NCI-H345 treated with DMSO at 0.1 percent for 48 hours (cell line): ENCODE results near the gene C1orf167.

Experiments
- DNase-seq: peaks from one replicate; lab custom pipeline; 2025; ENCODE audit not compliant: unreplicated experiment; lab: John Stamatoyannopoulos, UW

Gene C1orf167

DNA sequence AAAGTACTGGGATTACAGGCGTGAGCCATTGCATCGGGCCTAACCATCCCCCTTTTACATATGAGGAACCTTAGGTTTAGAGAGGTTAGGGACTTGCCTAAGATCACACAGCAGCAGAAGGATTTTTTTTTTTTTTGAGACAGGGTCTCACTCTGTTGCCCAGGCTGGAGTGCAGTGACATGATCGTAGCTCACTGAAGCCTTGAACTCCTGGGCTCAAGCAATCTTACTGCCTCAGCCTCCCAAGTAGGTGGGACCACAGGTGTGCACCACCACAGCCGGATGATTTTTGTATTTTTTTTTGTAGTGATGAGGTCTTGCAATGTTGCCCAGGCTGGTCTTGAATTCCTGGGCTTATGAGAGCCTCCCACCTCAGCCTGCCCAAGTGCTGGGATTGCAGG lies 2.2 kb upstream of the C1orf167 start:
- no peak for DNase-seq

- no peak for DNase-seq
These were observed 708 bp upstream of the C1orf167 start for GRCh38 chr1:11761285-11761684.

- DNase-seq: no peak
These were observed 2.1 kb downstream of the C1orf167 start for GRCh38 chr1:11764115-11764514.

GRCh38 chr1:11764519-11764918 lies 2.5 kb downstream of the C1orf167 start:
- DNase-seq: no peak

- no peak for DNase-seq
These were observed 3.9 kb downstream of the C1orf167 start for GRCh38 chr1:11765661-11766428.

- no peak for DNase-seq
These were observed 4.4 kb downstream of the C1orf167 start for GRCh38 chr1:11766429-11766776.

GRCh38 chr1:11767922-11768704 lies 6.1 kb downstream of the C1orf167 start:
- DNase-seq: no peak

- no peak for DNase-seq
These were observed 6.8 kb downstream of the C1orf167 start for GRCh38 chr1:11768821-11769220.

DNA sequence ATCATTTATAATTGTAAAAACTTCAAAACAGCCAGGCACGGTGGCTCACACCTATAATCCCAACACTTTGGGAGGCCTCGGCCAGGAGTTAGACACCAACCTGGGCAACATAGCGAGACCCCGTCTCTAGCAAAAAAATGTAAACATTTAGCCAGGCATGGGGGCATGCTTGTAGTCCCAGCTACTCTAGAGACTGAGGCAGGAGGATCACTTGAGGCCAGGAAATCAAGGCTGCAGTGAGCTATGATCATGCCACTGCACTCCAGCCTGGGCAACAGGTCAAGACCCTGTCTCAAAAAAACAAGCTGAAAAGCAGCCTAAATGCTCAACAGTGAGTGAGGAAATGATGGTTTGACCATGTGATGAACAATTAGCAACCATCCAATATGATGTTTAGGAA lies 7.3 kb downstream of the C1orf167 start:
- DNase-seq: no peak

GRCh38 chr1:11770011-11770410 lies 8.0 kb downstream of the C1orf167 start:
- DNase-seq: no peak

DNA sequence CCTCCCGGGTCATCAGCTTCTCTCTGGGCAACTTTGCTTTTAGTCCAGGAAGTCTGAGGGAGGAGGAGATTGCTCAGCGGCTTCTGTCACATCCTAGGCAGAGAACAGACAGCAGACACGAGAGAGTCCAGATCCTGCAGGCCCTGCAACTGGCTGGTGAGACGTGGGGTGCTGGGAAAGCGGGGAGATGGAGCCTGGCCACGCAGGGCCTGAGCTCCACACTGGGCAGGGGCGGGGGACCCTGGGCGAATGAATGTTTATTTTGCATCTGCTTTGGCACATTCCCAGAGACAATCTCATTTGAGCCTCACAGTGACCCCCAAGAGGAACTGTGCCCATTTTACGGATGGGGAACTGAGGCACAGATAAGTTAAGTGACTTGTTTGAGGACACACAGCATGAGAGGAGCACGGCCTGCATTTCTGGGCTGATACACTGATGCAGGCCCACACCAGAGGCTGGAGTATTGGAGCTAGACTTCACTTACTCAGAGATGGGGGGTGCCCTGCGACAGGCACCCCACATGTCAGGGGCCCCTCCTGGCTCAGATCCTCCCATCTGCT lies 9.6 kb downstream of the C1orf167 start:
- no peak for DNase-seq

DNA sequence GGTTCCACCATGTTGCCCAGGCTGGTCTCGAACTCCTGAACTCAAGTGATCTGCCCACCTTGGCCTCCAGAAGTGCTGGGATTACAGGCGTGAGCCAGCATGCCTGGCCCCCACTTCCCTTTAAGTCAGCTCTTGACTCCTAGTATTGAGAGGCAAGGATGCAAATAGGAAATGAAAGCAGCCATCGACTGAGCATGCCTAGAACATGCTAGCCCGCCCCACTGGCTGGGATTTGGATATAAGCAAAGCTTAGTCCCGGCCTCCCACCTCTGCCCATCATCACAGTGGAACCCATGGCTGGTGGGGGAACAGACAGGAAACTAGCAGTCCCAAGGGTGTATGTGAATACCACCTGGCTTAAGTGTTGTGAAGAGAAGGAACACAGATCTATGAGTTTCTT lies 10.5 kb downstream of the C1orf167 start:
- no peak for DNase-seq

DNA sequence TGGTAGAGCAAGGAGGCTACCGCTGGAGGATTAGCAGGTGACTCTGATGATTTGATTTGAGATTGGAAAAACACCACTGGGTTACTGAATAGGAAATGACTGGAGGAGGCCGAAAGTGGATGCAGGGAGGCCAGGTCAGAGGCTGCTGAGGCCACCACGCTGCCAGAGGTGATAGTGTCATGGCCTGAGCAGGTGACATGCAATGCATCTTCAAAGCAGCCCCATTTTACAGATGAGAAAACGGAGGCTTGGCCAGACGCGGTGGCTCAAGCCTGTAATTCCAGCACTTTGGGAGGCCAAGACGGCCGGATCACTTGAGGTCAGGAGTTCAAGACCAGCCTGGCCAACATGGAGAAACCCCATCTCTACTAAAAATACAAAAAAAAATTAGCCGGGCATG lies 12.8 kb downstream of the C1orf167 start:
- DNase-seq: no peak

DNA sequence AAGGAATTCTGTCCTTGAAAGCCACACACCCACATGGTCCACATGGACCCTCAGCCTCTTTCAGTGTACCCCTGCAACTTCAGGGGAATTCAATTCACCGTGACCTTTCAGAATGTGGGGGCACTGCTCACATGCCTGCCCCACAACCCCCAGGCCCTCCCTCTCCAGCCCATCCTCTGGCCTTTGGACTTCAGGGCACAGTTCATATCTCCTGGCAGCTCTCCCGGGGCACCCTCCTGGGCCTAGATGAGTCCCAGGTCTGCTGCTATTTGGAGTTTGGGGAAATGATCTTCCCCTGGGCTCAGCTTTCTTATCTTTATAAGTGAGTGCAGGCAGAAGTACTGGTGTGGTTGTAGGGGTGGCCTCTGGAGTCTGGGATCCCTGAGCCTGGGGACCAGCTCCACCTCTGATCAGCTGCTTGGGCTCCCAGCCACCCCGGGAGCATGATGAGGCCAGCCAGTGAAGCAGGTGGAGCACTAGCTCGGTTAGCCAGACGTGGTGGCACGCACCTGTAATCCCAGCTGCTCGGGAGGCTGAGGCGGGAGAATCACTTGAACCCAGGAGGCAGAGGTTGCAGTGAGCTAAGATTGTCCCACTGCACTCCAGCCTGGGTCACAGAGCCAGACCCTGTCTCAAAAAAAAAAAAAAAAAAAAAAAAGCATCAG lies 15.8 kb downstream of the C1orf167 start:
- DNase-seq: no peak

GRCh38 chr1:11778336-11778735 lies 16.3 kb downstream of the C1orf167 start:
- DNase-seq: no peak

GRCh38 chr1:11778844-11779623 lies 17.0 kb downstream of the C1orf167 start:
- no peak for DNase-seq

GRCh38 chr1:11779715-11780379 lies 17.9 kb downstream of the C1orf167 start:
- no peak for DNase-seq

- DNase-seq: no peak
These were observed 18.6 kb downstream of the C1orf167 start for GRCh38 chr1:11780380-11781147.

- DNase-seq: no peak
These were observed 19.3 kb downstream of the C1orf167 start for GRCh38 chr1:11781297-11781696.
